Glutamatergic neuron (in vitro differentiated cells): Measurements from ENCODE around the gene KRTAP9-6. TPM values are rescaled to one million over a fixed set of nuclear protein-coding genes. Genes with fewer than 3 reads are reported as not detected.
"Not testable (repeated sequence)": the region's sequence is repeated elsewhere in the genome, so short reads cannot be mapped to it uniquely, and the experiment has no call there.

ENCODE experiments used
- DNase-seq: peaks from one replicate; pipeline ENCODE4 v3.0.0; 2022
- H3K27ac Mint-ChIP-seq: one replicate; pipeline ENCODE4 v1.8.0; 2020; ENCODE audit warnings: mild to moderate bottlenecking, mixed read lengths, inconsistent platforms; ENCODE audit not compliant: unreplicated experiment
- H3K27me3 Mint-ChIP-seq: one replicate; pipeline ENCODE4 v1.8.0; 2020; ENCODE audit warnings: mild to moderate bottlenecking, moderate library complexity, mixed read lengths, inconsistent platforms; ENCODE audit not compliant: unreplicated experiment
- H3K36me3 Mint-ChIP-seq: one replicate; pipeline ENCODE4 v1.8.0; 2020; ENCODE audit warnings: mild to moderate bottlenecking, mixed read lengths, inconsistent platforms; ENCODE audit not compliant: unreplicated experiment
- H3K4me1 Mint-ChIP-seq: one replicate; pipeline ENCODE4 v1.8.0; 2020; ENCODE audit warnings: mild to moderate bottlenecking, low read depth, mixed read lengths, inconsistent platforms; ENCODE audit not compliant: unreplicated experiment
- H3K4me3 Mint-ChIP-seq: one replicate; pipeline ENCODE4 v1.8.0; 2020; ENCODE audit warnings: mild to moderate bottlenecking, mixed read lengths, inconsistent platforms; ENCODE audit not compliant: unreplicated experiment
- H3K9me3 Mint-ChIP-seq: one replicate; pipeline ENCODE4 v1.8.0; 2020; ENCODE audit warnings: mild to moderate bottlenecking, moderate library complexity, mixed read lengths, inconsistent platforms; ENCODE audit not compliant: unreplicated experiment
- CTCF ChIP-seq: fragments of 200-600 bp; sonication (generic); IDR thresholded peaks from one replicate; pipeline ENCODE4 v1.5.0; 2021; ENCODE audit not compliant: partially characterized antibody, unreplicated experiment
- total RNA-seq: library from RNA; stranded (reverse); fragmentation: NEBNext Ultra II Directional; extraction: Animal tissue kit (Norgen Biotek cat#: 25700); gene quantifications from one replicate; pipeline ENCODE4 v1.2.1, GENCODE V29; 2021; ENCODE audit not compliant: unreplicated experiment

Gene KRTAP9-6
- total RNA-seq, 1 donor from 2014 or later, result not detected

- no peaks in the 10 kb centered on the region for H3K27me3 Mint-ChIP-seq
Observed at GRCh38 chr17:41230094-41230493, 35.1 kb upstream of the KRTAP9-6 start.

GRCh38 chr17:41231731-41232130, 33.4 kb upstream of the KRTAP9-6 start:
- H3K36me3 Mint-ChIP-seq, result no peaks in the 10 kb centered on the region

More at GRCh38 chr17:41230094-41230493, 35.1 kb upstream of the KRTAP9-6 start:
- Mint-ChIP-seq H3K4me3 (no peak overlapping the region), H3K4me1 (peaks cover 3% of the 10 kb centered on the region), H3K9me3 (peaks cover 4% of the 10 kb centered on the region), H3K27ac (no peak overlapping the region), H3K36me3 (no peaks in the 10 kb centered on the region)
- DNase-seq, result no peak
- TF ChIP-seq CTCF, result no peak

GRCh38 chr17:41232399-41233105, 32.6 kb upstream of the KRTAP9-6 start, which contains the start of gene KRTAP9-3:
TSS of gene KRTAP9-3 (plus strand) at chr17:41232449. CDS start at chr17:41232502, 53 bp downstream.
- H3K27me3 Mint-ChIP-seq, DNase-seq, H3K4me3 Mint-ChIP-seq, H3K4me1 Mint-ChIP-seq, H3K36me3 Mint-ChIP-seq, H3K9me3 Mint-ChIP-seq: not testable (repeated sequence)
- peak within 1 kb of the TSS; percentile 24 for H3K27ac Mint-ChIP-seq

More at GRCh38 chr17:41231731-41232130, 33.4 kb upstream of the KRTAP9-6 start:
- Mint-ChIP-seq H3K27ac (no peak overlapping the region), H3K27me3 (no peaks in the 10 kb centered on the region), H3K4me1 (peaks cover 3% of the 10 kb centered on the region), H3K9me3 (peaks cover 4% of the 10 kb centered on the region), H3K4me3 (no peak overlapping the region)
- no peak for TF ChIP-seq CTCF
- DNase-seq, result no peak

- H3K36me3 Mint-ChIP-seq, DNase-seq, H3K4me3 Mint-ChIP-seq, H3K27ac Mint-ChIP-seq, H3K27me3 Mint-ChIP-seq, H3K4me1 Mint-ChIP-seq: not testable (repeated sequence)
- H3K9me3 Mint-ChIP-seq, result peaks cover 20% of the 10 kb centered on the region
Observed at GRCh38 chr17:41237116-41237515, 28.1 kb upstream of the KRTAP9-6 start.

- not testable (repeated sequence) for H3K27ac Mint-ChIP-seq, H3K4me1 Mint-ChIP-seq, H3K36me3 Mint-ChIP-seq, H3K27me3 Mint-ChIP-seq, H3K4me3 Mint-ChIP-seq
- peak; percentile 34 for DNase-seq
- peaks cover 17% of the 10 kb centered on the region for H3K9me3 Mint-ChIP-seq
Observed at GRCh38 chr17:41237949-41238437, 27.2 kb upstream of the KRTAP9-6 start, which contains the start of gene KRTAP9-8. TSS of gene KRTAP9-8 (plus strand) at chr17:41237999. CDS start at chr17:41238052, 53 bp downstream.

- not testable (repeated sequence) for H3K27me3 Mint-ChIP-seq, H3K36me3 Mint-ChIP-seq, H3K27ac Mint-ChIP-seq, DNase-seq, H3K4me1 Mint-ChIP-seq, H3K9me3 Mint-ChIP-seq, H3K4me3 Mint-ChIP-seq
Observed at GRCh38 chr17:41246995-41247787, 18.0 kb upstream of the KRTAP9-6 start.

GRCh38 chr17:41249637-41250240, 15.4 kb upstream of the KRTAP9-6 start, which contains the start of gene KRTAP9-4:
TSS of gene KRTAP9-4 (plus strand) at chr17:41249687. CDS start at chr17:41249721, 34 bp downstream.
- not testable (repeated sequence) for H3K9me3 Mint-ChIP-seq, H3K27me3 Mint-ChIP-seq, DNase-seq, H3K36me3 Mint-ChIP-seq, H3K4me3 Mint-ChIP-seq, H3K4me1 Mint-ChIP-seq
- peak within 1 kb of the TSS; percentile 43 for H3K27ac Mint-ChIP-seq
